ENCODE measurements around the gene KAZN.
A peak's percentile ranks its signal among the peaks of the same experiment; 100 is the strongest.
"Not testable (repeated sequence)": the region's sequence is repeated elsewhere in the genome, so short reads cannot be mapped to it uniquely, and the experiment has no call there.

Gene KAZN

GRCh38 chr1:15022048-15022447, 423.6 kb downstream of the KAZN start:
- in situ Hi-C loops (cut with HindIII; ENCODE audit: low pct_ligation_motif_present, low pct_unique_long_range_greater_than_20kb, low sequenced_read_pairs): no loop called here
- no peak for DNase-seq

- DNase-seq: no peak
- in situ Hi-C loops (cut with HindIII; ENCODE audit: low pct_ligation_motif_present, low pct_unique_long_range_greater_than_20kb, low sequenced_read_pairs): no loop called here
Measured at GRCh38 chr1:15023205-15023604, 424.7 kb downstream of the KAZN start.

GRCh38 chr1:15023976-15024375, 425.5 kb downstream of the KAZN start:
- no peak for DNase-seq
- in situ Hi-C loops (cut with HindIII; ENCODE audit: low pct_ligation_motif_present, low pct_unique_long_range_greater_than_20kb, low sequenced_read_pairs): no loop called here

DNA sequence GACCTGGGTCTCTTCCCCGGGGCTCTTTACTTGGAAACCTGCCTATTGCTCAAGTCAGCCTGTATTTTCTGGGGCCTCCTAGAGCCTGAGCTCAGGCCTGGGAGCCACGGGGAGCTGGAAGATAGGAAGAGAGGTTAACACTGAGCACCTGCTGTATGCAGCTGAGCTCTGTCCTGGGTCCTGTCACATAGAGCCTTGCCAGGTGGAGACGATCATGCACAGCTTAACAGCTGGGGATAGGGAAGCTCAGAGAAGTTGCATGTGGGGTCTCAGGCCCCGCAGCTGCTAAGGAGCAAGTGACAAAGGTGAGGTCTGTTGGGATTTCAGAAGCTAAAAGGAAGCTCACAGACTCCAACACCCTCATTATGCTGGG, 427.6 kb downstream of the KAZN start:
- no peak for DNase-seq
- in situ Hi-C loops (cut with HindIII; ENCODE audit: low pct_ligation_motif_present, low pct_unique_long_range_greater_than_20kb, low sequenced_read_pairs): no loop called here

DNA sequence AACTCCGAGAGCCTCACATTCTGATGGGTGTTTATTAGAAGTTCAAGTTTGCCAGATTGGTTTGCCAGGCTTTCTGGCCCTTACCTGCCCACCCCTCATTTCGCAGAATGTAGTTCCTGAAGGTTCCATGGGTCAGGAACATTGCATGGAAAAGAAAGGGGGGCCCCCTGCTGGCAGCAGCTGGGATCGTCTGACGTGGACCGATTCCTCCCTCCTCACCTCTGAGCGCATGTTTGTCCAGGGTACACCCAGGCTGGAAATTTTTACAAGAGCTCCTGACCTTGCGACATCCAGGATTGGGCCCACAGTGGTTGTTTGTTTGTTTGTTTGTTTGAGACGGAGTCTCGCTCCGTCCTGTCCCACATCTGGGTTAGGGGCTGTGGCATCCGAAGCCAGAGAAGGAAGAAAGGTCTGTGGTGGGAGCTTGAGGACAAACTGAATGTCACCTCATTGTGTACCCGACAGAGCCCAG, 429.1 kb downstream of the KAZN start:
- in situ Hi-C loops (cut with HindIII; ENCODE audit: low pct_ligation_motif_present, low pct_unique_long_range_greater_than_20kb, low sequenced_read_pairs): no loop called here
- peak; percentile 78 for DNase-seq

DNA sequence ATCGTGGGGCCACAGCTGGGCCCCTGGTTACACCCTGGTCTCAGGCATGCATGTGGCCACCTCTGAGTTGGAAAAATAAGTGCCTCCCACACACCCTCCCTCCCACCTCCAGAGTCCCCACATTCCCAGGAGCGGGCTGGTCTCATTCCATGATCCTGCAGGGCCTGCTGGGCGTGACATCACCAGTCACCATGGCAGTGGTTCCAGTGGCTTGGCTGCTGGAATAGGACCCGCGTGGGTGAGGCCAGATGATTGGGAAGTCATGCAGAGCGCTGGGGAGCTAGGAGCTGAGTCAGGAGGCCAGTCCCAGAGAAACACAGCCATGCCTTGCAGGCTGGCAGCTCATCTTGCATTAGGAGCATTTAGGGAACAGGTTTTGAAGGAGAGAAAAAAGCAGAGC, 429.6 kb downstream of the KAZN start:
- in situ Hi-C loops (cut with HindIII; ENCODE audit: low pct_ligation_motif_present, low pct_unique_long_range_greater_than_20kb, low sequenced_read_pairs): no loop called here
- peak; percentile 97 for DNase-seq

DNA sequence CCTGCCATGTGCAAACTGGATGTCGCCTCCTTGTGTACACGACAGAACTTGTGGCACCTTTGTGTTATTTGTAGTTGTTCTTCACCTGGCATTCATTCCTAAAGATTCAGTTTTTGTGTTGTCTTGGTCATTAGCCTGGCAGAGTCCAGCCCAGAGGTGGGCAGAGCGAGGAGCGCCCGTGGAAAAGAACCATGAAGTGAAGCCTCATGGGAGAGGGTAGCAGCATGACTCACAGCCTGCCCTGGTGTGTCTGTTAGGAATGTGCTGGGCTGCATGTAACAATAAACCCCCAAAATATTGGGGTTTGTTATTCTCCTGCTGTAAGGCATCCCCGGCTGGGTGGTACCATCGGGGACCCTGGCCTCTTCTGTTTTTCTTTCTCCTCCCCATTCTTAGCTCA, 430.1 kb downstream of the KAZN start:
- in situ Hi-C loops (cut with HindIII; ENCODE audit: low pct_ligation_motif_present, low pct_unique_long_range_greater_than_20kb, low sequenced_read_pairs): no loop called here
- DNase-seq: no peak

- in situ Hi-C loops (cut with HindIII; ENCODE audit: low pct_ligation_motif_present, low pct_unique_long_range_greater_than_20kb, low sequenced_read_pairs): no loop called here
- DNase-seq: no peak
Measured at GRCh38 chr1:15029036-15029435, 430.6 kb downstream of the KAZN start.

DNA sequence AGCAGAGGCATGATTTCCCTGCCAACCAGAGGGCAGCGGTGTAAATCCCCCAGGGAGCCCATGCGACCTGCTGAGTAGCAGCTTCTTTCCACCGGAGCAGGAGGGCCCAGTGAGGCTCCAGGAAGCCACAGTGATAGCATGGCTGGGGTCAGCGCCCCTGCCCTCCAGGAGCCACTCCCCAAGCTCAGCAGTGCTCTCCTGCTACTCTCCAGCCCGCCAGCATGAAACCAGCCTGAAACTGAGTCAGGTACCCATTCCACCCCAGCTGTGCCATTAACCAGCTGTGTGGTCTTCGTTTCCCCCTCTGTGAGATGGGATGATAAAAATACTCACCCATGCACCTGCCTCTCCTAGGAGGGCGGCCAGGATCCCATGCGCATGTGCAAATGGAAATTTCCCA, 431.3 kb downstream of the KAZN start:
- DNase-seq: no peak
- in situ Hi-C loops (cut with HindIII; ENCODE audit: low pct_ligation_motif_present, low pct_unique_long_range_greater_than_20kb, low sequenced_read_pairs): no loop called here

GRCh38 chr1:15031251-15031933, 432.9 kb downstream of the KAZN start:
- in situ Hi-C loops (cut with HindIII; ENCODE audit: low pct_ligation_motif_present, low pct_unique_long_range_greater_than_20kb, low sequenced_read_pairs): no loop called here
- DNase-seq: no peak

DNA sequence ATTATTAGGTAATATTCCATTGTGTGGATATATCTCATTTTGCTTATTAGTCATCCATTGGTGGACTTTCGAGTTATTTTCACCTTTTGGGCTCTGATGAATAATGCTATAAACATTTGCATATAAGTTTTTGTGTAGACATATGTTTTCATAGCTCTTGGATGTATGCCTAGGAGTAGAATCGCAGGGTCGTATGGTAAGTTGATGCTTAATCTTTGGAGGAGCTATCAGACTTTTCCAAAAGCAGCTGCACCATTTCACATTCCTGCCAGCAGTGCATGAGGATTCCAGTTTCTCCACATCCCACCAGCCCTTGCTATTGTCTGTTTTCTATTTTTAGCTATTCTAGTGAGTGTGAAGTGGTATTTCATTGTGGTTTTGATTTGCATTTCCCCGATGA, 434.8 kb downstream of the KAZN start:
- no peak for DNase-seq
- in situ Hi-C loops (cut with HindIII; ENCODE audit: low pct_ligation_motif_present, low pct_unique_long_range_greater_than_20kb, low sequenced_read_pairs): no loop called here

- DNase-seq: no peak
- in situ Hi-C loops (cut with HindIII; ENCODE audit: low pct_ligation_motif_present, low pct_unique_long_range_greater_than_20kb, low sequenced_read_pairs): no loop called here
Measured at GRCh38 chr1:15034656-15035055, 436.2 kb downstream of the KAZN start.

DNA sequence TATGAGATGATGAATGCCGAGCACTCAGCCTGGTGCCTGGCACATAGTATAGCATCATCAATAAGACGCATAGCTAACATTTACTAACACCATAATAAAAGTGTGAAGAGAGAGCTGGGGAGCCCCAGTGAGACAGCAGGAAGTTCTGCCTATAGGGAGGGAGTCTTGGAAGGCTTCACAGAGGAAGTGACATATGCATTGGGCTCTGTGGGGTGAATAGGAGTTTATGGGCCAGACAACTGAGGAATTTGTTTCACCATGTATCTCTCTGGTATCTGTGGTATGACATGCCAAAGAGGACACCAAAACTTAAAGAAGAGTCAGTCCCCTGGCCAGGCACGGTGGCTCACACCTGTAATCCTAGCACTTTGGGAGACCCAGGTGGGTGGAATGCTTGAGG, 436.8 kb downstream of the KAZN start:
- in situ Hi-C loops (cut with HindIII; ENCODE audit: low pct_ligation_motif_present, low pct_unique_long_range_greater_than_20kb, low sequenced_read_pairs): no loop called here
- DNase-seq: no peak

GRCh38 chr1:15036101-15036500, 437.6 kb downstream of the KAZN start:
- in situ Hi-C loops (cut with HindIII; ENCODE audit: low pct_ligation_motif_present, low pct_unique_long_range_greater_than_20kb, low sequenced_read_pairs): no loop called here
- DNase-seq: no peak

DNA sequence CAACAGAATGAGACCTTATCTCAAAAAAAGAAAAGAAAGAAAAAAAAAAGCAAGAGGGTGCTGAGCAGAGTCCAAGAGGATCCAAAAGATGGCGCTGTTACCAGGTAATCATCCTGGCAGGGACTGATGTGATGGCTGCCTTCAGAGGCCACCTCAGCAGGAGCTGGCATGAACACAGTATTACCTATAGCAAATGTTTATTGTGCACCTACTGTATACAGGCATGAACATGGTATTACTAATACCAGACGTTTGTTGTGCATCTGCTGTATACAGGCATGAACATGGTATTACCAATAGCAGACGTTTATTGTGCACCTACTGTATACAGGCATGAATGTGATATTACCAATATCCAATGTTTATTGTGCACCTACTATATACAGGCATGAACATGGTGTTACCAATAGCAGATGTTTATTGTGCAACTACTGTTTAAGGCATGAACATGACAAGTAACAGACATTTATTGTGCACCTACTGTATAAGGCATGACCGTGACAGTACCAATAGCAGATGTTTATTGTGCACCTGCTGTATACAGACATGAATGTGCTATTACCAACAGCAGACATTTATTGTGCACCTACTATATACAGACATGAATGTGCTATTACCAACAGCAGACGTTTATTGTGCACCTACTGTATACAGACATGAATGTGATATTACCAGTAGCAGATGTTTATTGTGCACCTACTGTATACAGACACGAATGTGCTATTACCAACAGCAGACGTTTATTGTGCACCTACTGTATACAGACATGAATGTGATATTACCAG, 439.9 kb downstream of the KAZN start:
- DNase-seq: peak; percentile 58
- in situ Hi-C loops (cut with HindIII; ENCODE audit: low pct_ligation_motif_present, low pct_unique_long_range_greater_than_20kb, low sequenced_read_pairs): no loop called here

- no peak for DNase-seq
- in situ Hi-C loops (cut with HindIII; ENCODE audit: low pct_ligation_motif_present, low pct_unique_long_range_greater_than_20kb, low sequenced_read_pairs): no loop called here
Measured at GRCh38 chr1:15039017-15039648, 440.6 kb downstream of the KAZN start.

GRCh38 chr1:15039901-15040300, 441.4 kb downstream of the KAZN start:
- no peak for DNase-seq
- in situ Hi-C loops (cut with HindIII; ENCODE audit: low pct_ligation_motif_present, low pct_unique_long_range_greater_than_20kb, low sequenced_read_pairs): no loop called here

DNA sequence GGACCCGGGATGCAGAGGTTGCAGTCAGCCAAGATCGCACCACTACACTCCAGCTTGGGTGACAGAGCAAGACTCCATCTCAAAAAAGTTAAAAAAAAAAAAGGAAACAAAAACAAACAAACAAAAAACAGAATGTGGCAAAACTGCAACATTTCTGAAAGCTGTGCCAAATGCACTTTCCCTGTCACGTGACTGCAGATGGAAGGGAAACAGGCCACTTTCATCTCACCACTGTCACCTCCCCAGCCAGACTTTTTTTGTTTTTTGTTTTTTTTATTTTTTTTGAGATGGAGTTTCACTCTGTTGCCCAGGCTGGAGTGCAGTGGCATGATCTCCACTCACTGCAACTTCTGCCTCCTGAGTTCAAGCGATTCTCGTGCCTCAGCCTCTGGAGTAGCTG, 442.2 kb downstream of the KAZN start:
- DNase-seq; in situ Hi-C loops (cut with HindIII; ENCODE audit: low pct_ligation_motif_present, low pct_unique_long_range_greater_than_20kb, low sequenced_read_pairs): not testable (repeated sequence)

DNA sequence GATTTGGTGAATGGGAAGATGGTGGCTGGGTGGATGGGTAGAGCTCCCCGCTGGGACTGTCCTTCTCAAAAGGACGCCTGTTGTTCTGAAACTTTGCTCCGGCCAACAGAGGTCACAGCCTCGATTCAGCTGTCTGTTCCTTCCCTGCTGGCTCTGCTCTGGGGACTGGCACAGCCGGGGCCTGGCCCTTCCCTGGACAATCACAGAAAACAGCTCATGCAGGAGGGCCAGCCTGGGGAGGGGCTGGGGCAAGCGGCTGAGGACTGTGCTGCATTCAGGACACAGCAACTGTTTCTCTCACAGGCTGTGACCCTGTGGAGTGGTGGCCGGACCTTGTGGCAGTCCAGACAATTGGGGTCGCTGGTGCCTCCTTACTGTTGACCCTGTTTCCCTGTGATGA, 444.4 kb downstream of the KAZN start:
- no peak for DNase-seq
- in situ Hi-C loops (cut with HindIII; ENCODE audit: low pct_ligation_motif_present, low pct_unique_long_range_greater_than_20kb, low sequenced_read_pairs): no loop called here

- in situ Hi-C loops (cut with HindIII; ENCODE audit: low pct_ligation_motif_present, low pct_unique_long_range_greater_than_20kb, low sequenced_read_pairs): no loop called here
- DNase-seq: no peak
Measured at GRCh38 chr1:15043934-15044333, 445.4 kb downstream of the KAZN start.
